Panc1 (cell line): ENCODE data around the gene DHX57. TPM values are rescaled to one million over a fixed set of nuclear protein-coding genes. Genes with fewer than 3 reads are reported as not detected.

Experiments used
- ATAC-seq: fragments of 200-7000 bp; cut with Tn5 transposase; 2 replicates; pipeline ENCODE4 v1.9.1; 2020; ENCODE audit warnings: mild to moderate bottlenecking, moderate library complexity
- BruUV-seq: library from RNA; stranded (reverse); fragments of 400-500 nt; replicated peaks from 2 replicates; lab custom pipeline; 2021; lab: Mats Ljungman, UMichigan
- CTCF ChIA-PET: fragments of 300-600 bp; sonication (Branson Sonifier 250); formaldehyde crosslinking; loops from one replicate; lab custom pipeline; 2022; ENCODE audit warnings: antibody characterized with exemption; lab: Charles Lee
- POLR2A ChIA-PET: fragments of 300-600 bp; sonication (Branson Sonifier 250); formaldehyde crosslinking; loops from one replicate; lab custom pipeline; 2022; ENCODE audit warnings: antibody characterized with exemption; lab: Charles Lee
- DNase-seq: peaks from one replicate; pipeline ENCODE4 v3.0.0-alpha.2; 2010; ENCODE audit warnings: low read depth, low spot score
- H3K27ac ChIP-seq: 2 replicates; pipeline ENCODE4 v1.5.1; 2011; ENCODE audit warnings: mild to moderate bottlenecking, low read length, inconsistent platforms
- H3K27me3 ChIP-seq: fragments of 200-500 bp; sonication (Bioruptor generic); 2 replicates; pipeline ENCODE4 v1.6.0; 2014; ENCODE audit warnings: low read length, inconsistent platforms; ENCODE audit not compliant: control insufficient read depth, insufficient read depth
- H3K36me3 ChIP-seq: fragments of 200-500 bp; sonication (Bioruptor generic); 2 replicates; pipeline ENCODE4 v1.5.1; 2014; ENCODE audit warnings: inconsistent platforms, mild to moderate bottlenecking, low read length, moderate library complexity; ENCODE audit not compliant: control insufficient read depth, insufficient read depth
- H3K4me1 ChIP-seq: 2 replicates; pipeline ENCODE4 v1.5.1; 2011; ENCODE audit warnings: inconsistent platforms, mild to moderate bottlenecking, low read length, moderate library complexity; ENCODE audit not compliant: control insufficient read depth, insufficient read depth
- H3K4me3 ChIP-seq, 2 experiments: 2 replicates each; pipeline ENCODE4 v1.5.1; 2011 to 2012; ENCODE audit warnings: low read depth in 2 of 2, low read length in 2 of 2, mild to moderate bottlenecking in 2 of 2, inconsistent platforms in 1 of 2, moderate library complexity in 1 of 2
- H3K9me3 ChIP-seq: fragments of 200-500 bp; sonication (Bioruptor generic); 2 replicates; pipeline ENCODE4 v1.5.1; 2014; ENCODE audit warnings: low read depth, mild to moderate bottlenecking, inconsistent platforms, low read length, moderate library complexity; ENCODE audit not compliant: control insufficient read depth, insufficient read depth
- CTCF ChIP-seq: fragments of 450-650 bp; IDR thresholded peaks from 2 replicates; pipeline ENCODE4 v1.5.1; 2017; ENCODE audit warnings: mild to moderate bottlenecking
- POLR2AphosphoS5 ChIP-seq: IDR thresholded peaks from 2 replicates; pipeline ENCODE4 v1.6.1; 2012; ENCODE audit warnings: mild to moderate bottlenecking, low read depth, low read length, moderate library complexity
- REST ChIP-seq, 2 experiments: IDR thresholded peaks; 2 replicates each; pipeline ENCODE4 v1.6.1; 2011 to 2012; ENCODE audit warnings: low read depth in 2 of 2, control low read depth in 1 of 2, low read length in 1 of 2, mild to moderate bottlenecking in 1 of 2, moderate library complexity in 1 of 2; ENCODE audit not compliant: insufficient read depth in 1 of 2
- SIN3A ChIP-seq: IDR thresholded peaks from 2 replicates; pipeline ENCODE4 v1.6.1; 2012; ENCODE audit warnings: low read depth, mild to moderate bottlenecking, low read length, moderate library complexity, borderline replicate concordance; ENCODE audit not compliant: insufficient read depth
- TCF7L2 ChIP-seq: IDR thresholded peaks from 2 replicates; pipeline ENCODE4 v1.6.1; 2011; ENCODE audit warnings: mild to moderate bottlenecking, low read depth, low read length, inconsistent platforms
- in situ Hi-C: cut with HindIII; loops from 2 replicates; pipeline ENCODE4 v1.10.0; 2016; ENCODE audit warnings: low sequenced_read_pairs, low pct_unique_long_range_greater_than_20kb
- intact Hi-C: fragments of 100-400 bp; cut with micrococcal nuclease; formaldehyde crosslinking; loops from one replicate; pipeline ENCODE4 v1.10.0; 2022; ENCODE audit not compliant: unreplicated experiment
- total RNA-seq: library from RNA; stranded (reverse); gene quantifications from one replicate; pipeline ENCODE4 v1.2.1, GENCODE V29; 2021; ENCODE audit not compliant: unreplicated experiment

DHX57 gene
- total RNA-seq, 1 experiment from 2014 or later = 20.6 TPM

- H3K36me3 ChIP-seq = peaks cover 51% of the 10 kb centered on the region
- H3K9me3 ChIP-seq = no peaks in the 10 kb centered on the region
- H3K27ac ChIP-seq = peak overlapping the region; percentile 98
- POLR2A ChIA-PET = interaction anchor here (0.6 to 2.4 kb wide), 6 partner anchors 12 to 163 kb away, joined by 3 to 15 read pairs (median 5); partner anchors contain the start of genes DHX57 and MORN2
- H3K4me3 ChIP-seq = peak overlapping the region; percentile 98 to 100
- CTCF ChIA-PET = no interaction called here
- DNase-seq (no peak), ATAC-seq (peak; percentile 49)
- H3K27me3 ChIP-seq = no peaks in the 10 kb centered on the region
- peaks cover 38% of the 10 kb centered on the region for H3K4me1 ChIP-seq
- BruUV-seq = no TSS peak
- in situ Hi-C loops = no loop called here
- intact Hi-C loops = no loop called here
- TF ChIP-seq TCF7L2 = no peak
These were observed 125.5 kb downstream of the DHX57 start for GRCh38 chr2:38750011-38750890.

DNA sequence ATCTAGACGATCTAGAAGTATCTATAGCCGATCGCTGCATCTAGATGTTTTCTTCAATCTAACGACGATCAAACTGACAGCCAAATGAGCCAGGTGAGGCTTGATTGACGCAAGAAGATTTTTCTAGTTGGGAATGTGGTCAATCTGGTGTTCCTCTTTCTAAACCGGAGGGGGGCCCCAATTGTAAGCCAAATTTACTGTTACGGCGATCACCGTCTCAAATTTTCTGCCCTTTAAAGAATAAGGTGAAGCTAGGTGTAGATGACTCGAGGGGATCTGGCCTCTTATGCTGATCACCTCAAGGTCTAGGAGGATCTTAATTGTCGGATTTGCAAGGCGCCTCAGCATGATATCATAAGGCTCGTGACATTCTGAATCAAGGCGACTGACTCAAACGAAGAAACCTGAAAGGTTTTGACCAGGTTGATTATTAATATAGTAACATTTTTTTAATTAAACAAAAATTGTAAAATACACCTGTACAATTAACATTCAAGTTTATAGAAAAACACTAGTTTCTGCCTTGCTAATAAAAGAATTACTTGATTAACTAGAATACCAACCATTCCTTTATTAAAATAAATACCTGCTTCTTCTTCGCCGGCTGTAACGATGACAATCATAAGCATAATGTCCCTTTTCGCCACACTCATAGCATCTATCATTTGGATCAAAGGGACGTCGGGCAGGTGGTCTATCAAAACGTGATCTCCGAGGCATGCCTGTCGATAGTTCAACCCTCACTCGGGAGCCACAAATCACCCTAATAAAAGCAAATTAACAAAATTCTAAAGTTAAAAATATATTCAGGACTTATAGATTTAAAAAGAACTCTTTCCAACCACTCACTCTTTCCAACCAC, 126.6 kb downstream of the DHX57 start:
- no peak for DNase-seq
- H3K4me1 ChIP-seq = peaks cover 42% of the 10 kb centered on the region
- H3K27ac ChIP-seq = peak overlapping the region; percentile 98
- 0 out of 2 replicates have a peak, but pooled peaks have one; percentile 20 for TF ChIP-seq POLR2AphosphoS5
- TF ChIP-seq TCF7L2 = no peak
- CTCF ChIA-PET = no interaction called here
- H3K4me3 ChIP-seq = peak overlapping the region; percentile 98 to 100
- H3K9me3 ChIP-seq = no peaks in the 10 kb centered on the region
- no peaks in the 10 kb centered on the region for H3K27me3 ChIP-seq
- ATAC-seq = no peak
- POLR2A ChIA-PET = no interaction called here
- in situ Hi-C loops = loop anchor here (25.0 kb wide), 1 partner anchor 162 kb away; no protein-coding TSS in a partner anchor
- H3K36me3 ChIP-seq = peaks cover 61% of the 10 kb centered on the region
- BruUV-seq = TSS peak; percentile 63
- intact Hi-C loops = no loop called here

DNA sequence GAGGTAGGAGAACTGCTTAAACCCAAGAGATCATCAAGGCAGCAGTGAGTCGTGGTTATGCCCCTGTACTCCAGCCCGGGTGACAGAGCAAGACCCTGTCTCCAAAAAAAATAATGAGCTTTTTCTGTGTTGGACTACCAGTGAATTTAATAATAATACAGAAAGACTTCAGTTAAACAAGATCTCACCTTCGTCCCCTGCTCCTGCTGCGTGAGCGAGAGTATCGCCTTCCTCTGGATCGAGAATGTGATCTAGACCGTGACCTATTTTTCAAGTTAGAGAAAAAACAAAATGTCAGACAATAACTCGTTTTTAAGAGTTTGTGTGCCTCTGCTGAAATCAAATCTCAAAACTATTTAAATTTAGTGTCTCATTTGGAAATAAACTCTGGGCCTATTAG, 127.3 kb downstream of the DHX57 start:
- in situ Hi-C loops = loop anchor here (25.0 kb wide), 1 partner anchor 161 kb away; no protein-coding TSS in a partner anchor
- BruUV-seq = no TSS peak
- H3K36me3 ChIP-seq = peaks cover 69% of the 10 kb centered on the region
- intact Hi-C loops = no loop called here
- H3K4me1 ChIP-seq = peaks cover 50% of the 10 kb centered on the region
- TF ChIP-seq CTCF (no peak), REST (IDR thresholded peaks at IDR 0.05; ENCODE audit: insufficient read depth in 1 of 2, low read depth in 2 of 2, low read length in 1 of 2) (no peak), POLR2AphosphoS5 (no peak), SIN3A (no peak), TCF7L2 (no peak)
- H3K27me3 ChIP-seq = no peaks in the 10 kb centered on the region
- ChIA-PET POLR2A (interaction anchor here (0.6 kb wide), 1 partner anchor 471 kb away, joined by 3 read pairs; no protein-coding TSS in a partner anchor), CTCF (no interaction called here)
- DNase-seq (no peak), ATAC-seq (no peak)
- peak overlapping the region; percentile 49 for H3K27ac ChIP-seq
- peak overlapping the region in 1 of 2 experiments; percentile 100; a peak in 2 of 4 replicates for H3K4me3 ChIP-seq
- no peaks in the 10 kb centered on the region for H3K9me3 ChIP-seq
